ENCODE data around the gene PITHD1.
A peak's percentile ranks its signal among the peaks of the same experiment; 100 is the strongest.
"Not testable (repeated sequence)": the region's sequence is repeated elsewhere in the genome, so short reads cannot be mapped to it uniquely, and the experiment has no call there.

The PITHD1 gene

GRCh38 chr1:23777979-23778814, at the start of gene PITHD1:
PITHD1 (plus strand) TSS chr1:23778418; CDS start chr1:23778516, 98 bp downstream.
- TF ChIP-seq, protein P1, sequence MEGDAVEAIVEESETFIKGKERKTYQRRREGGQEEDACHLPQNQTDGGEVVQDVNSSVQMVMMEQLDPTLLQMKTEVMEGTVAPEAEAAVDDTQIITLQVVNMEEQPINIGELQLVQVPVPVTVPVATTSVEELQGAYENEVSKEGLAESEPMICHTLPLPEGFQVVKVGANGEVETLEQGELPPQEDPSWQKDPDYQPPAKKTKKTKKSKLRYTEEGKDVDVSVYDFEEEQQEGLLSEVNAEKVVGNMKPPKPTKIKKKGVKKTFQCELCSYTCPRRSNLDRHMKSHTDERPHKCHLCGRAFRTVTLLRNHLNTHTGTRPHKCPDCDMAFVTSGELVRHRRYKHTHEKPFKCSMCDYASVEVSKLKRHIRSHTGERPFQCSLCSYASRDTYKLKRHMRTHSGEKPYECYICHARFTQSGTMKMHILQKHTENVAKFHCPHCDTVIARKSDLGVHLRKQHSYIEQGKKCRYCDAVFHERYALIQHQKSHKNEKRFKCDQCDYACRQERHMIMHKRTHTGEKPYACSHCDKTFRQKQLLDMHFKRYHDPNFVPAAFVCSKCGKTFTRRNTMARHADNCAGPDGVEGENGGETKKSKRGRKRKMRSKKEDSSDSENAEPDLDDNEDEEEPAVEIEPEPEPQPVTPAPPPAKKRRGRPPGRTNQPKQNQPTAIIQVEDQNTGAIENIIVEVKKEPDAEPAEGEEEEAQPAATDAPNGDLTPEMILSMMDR (IDR thresholded peaks at IDR 0.05; ENCODE audit: extremely low read depth, insufficient read depth, missing control alignments), result no peak
- in situ Hi-C loops (cut with MboI; ENCODE audit: low pct_unique_long_range_greater_than_20kb, low sequenced_read_pairs, unreplicated experiment), result no loop called here
- DNase-seq (ENCODE audit: low spot score), result peak; percentile 97

- TF ChIP-seq, protein P1 (IDR thresholded peaks at IDR 0.05; ENCODE audit: extremely low read depth, insufficient read depth, missing control alignments), result no peak
- in situ Hi-C loops (cut with MboI; ENCODE audit: low pct_unique_long_range_greater_than_20kb, low sequenced_read_pairs, unreplicated experiment), result no loop called here
- DNase-seq (ENCODE audit: low spot score), result no peak
These were observed 45.6 kb upstream of the PITHD1 start for GRCh38 chr1:23732363-23733224.

- in situ Hi-C loops (cut with MboI; ENCODE audit: low pct_unique_long_range_greater_than_20kb, low sequenced_read_pairs, unreplicated experiment), result not testable (repeated sequence)
These were observed 44.9 kb upstream of the PITHD1 start for GRCh38 chr1:23733281-23733680.

GRCh38 chr1:23736437-23737134, 41.6 kb upstream of the PITHD1 start:
- in situ Hi-C loops (cut with MboI; ENCODE audit: low pct_unique_long_range_greater_than_20kb, low sequenced_read_pairs, unreplicated experiment), result no loop called here
- DNase-seq (ENCODE audit: low spot score), result no peak
- TF ChIP-seq, protein P1 (IDR thresholded peaks at IDR 0.05; ENCODE audit: extremely low read depth, insufficient read depth, missing control alignments), result no peak

More at GRCh38 chr1:23733281-23733680, 44.9 kb upstream of the PITHD1 start:
- DNase-seq (ENCODE audit: low spot score), result not testable (repeated sequence)

DNA sequence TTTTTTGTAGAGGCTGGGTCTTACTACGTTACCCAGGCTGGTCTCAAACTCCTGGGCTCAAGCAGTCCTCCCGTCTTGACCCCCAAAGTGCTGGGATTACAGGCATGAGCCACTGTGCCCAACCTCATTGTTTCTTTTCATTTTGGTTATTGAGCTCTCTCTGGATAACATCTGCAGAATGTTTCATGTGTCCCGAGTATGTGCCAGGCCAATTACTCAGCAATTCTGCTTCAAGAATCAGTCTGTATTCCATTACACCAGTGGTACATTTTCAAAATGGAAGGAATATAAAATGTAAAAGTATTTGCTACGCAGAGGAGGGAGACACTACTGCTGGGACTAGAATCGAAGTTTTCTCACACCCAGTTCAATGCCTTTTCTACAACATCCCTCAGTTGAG, 36.6 kb upstream of the PITHD1 start:
- in situ Hi-C loops (cut with MboI; ENCODE audit: low pct_unique_long_range_greater_than_20kb, low sequenced_read_pairs, unreplicated experiment), result loop anchor here (10.0 kb wide), 2 partner anchors 47 to 197 kb away; partner anchors contain the start of gene RPL11
- TF ChIP-seq, protein P1 (IDR thresholded peaks at IDR 0.05; ENCODE audit: extremely low read depth, insufficient read depth, missing control alignments), result no peak
- DNase-seq (ENCODE audit: low spot score), result no peak

DNA sequence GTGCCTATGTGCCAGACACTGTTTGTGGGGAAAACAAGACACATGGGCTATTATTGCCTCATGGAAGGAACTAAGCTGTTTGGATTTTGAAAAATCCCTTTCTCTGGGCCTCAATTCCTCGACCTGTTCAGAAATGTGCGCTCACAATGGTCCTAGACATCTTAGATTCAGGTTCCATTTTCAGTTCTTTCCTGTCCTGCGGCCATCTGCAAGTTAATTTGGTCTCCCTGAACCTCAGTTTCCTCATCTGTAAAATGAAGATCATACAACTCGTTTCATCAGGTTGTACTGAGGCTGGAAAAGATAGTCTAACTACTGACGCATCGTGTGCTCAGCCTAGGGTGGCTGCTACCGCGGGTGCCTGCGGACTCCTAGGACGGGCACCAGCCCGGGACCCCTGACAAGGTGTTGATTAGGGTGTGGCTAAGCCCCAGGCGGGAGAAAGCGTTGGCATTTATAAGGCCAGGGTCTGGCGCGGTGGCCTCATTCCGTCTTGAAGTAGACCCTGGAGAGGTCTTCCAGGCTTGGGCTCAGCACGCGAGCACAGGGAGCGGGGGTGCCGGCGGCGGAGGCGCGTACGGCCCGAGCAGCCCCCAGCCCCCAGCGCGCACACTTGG, 35.4 kb upstream of the PITHD1 start:
- in situ Hi-C loops (cut with MboI; ENCODE audit: low pct_unique_long_range_greater_than_20kb, low sequenced_read_pairs, unreplicated experiment), result loop anchor here (10.0 kb wide), 2 partner anchors 48 to 198 kb away; partner anchors contain the start of gene RPL11
- TF ChIP-seq, protein P1 (IDR thresholded peaks at IDR 0.05; ENCODE audit: extremely low read depth, insufficient read depth, missing control alignments), result no peak
- no peak for DNase-seq (ENCODE audit: low spot score)

All from GM13977 (cell line).